H1 (cell line): Measurements from ENCODE around the gene PCDH19. TPM values are rescaled to one million over a fixed set of nuclear protein-coding genes. Genes with fewer than 3 reads are reported as not detected.
A peak's percentile ranks its signal among the peaks of the same experiment; 100 is the strongest.

ENCODE experiments used
- CTCF ChIA-PET: fragments of 300-600 bp; sonication (Branson Sonifier 250); formaldehyde crosslinking; loops from one replicate; lab custom pipeline; 2021; ENCODE audit not compliant: partially characterized antibody; lab: Charles Lee
- POLR2A ChIA-PET: fragments of 300-600 bp; sonication (Branson Sonifier 250); formaldehyde crosslinking; loops from one replicate; lab custom pipeline; 2021; ENCODE audit warnings: inconsistent platforms; ENCODE audit not compliant: partially characterized antibody; lab: Charles Lee
- DNase-seq, 2 experiments: peaks; one replicate each; pipeline versions ENCODE4 v3.0.0 to v3.0.0-alpha.2; 2010 to 2022; ENCODE audit warnings: low spot score in 2 of 2, low read depth in 1 of 2, mixed read lengths in 1 of 2
- FAIRE-seq: peaks from 2 replicates; lab custom pipeline; 2011; peaks lifted over from hg19 to GRCh38; lab: Jason Lieb, UNC
- H2AFZ ChIP-seq: 2 replicates; pipeline ENCODE4 v1.8.1; 2012; ENCODE audit warnings: low read length, inconsistent platforms
- H2AK5ac ChIP-seq: 2 replicates; pipeline ENCODE4 v1.6.1; 2013; ENCODE audit warnings: low read depth, low read length
- H2BK120ac ChIP-seq: replicated peaks from 2 replicates; pipeline ENCODE3; 2013; ENCODE audit warnings: low read depth, low read length, inconsistent platforms
- H2BK12ac ChIP-seq: 2 replicates; pipeline ENCODE4 v1.6.1; 2013; ENCODE audit warnings: low read depth, low read length
- H2BK15ac ChIP-seq: 2 replicates; pipeline ENCODE4 v1.6.1; 2013; ENCODE audit warnings: low read length
- H2BK20ac ChIP-seq: 2 replicates; pipeline ENCODE4 v1.6.1; 2013; ENCODE audit warnings: low read length
- H2BK5ac ChIP-seq: 2 replicates; pipeline ENCODE4 v1.6.1; 2013; ENCODE audit warnings: low read depth, low read length
- H3K14ac ChIP-seq: 2 replicates; pipeline ENCODE4 v1.6.1; 2013; ENCODE audit warnings: inconsistent platforms; ENCODE audit not compliant: insufficient read length
- H3K18ac ChIP-seq: 2 replicates; pipeline ENCODE4 v1.6.1; 2013; ENCODE audit warnings: low read length; ENCODE audit errors: extremely low read depth
- H3K23ac ChIP-seq: 2 replicates; pipeline ENCODE4 v1.6.1; 2013; ENCODE audit warnings: inconsistent platforms; ENCODE audit not compliant: insufficient read length
- H3K23me2 ChIP-seq: 2 replicates; pipeline ENCODE4 v1.6.1; 2013; ENCODE audit warnings: low read depth, low read length
- H3K27ac ChIP-seq: 2 replicates; pipeline ENCODE4 v1.6.1; 2011; ENCODE audit warnings: low read depth, low read length, inconsistent platforms
- H3K27me3 ChIP-seq, 4 experiments: replicated peaks in 1 of 4; 1 replicate in 1 of 4; 2 replicates in 3 of 4; pipeline versions ENCODE4 v1.6.1 to v1.8.1; 2011 to 2013; ENCODE audit warnings: low read length in 3 of 4, mild to moderate bottlenecking in 3 of 4, inconsistent platforms in 2 of 4, mixed read lengths in 2 of 4, moderate library complexity in 1 of 4; ENCODE audit not compliant: control insufficient read depth in 3 of 4, insufficient read depth in 3 of 4; ENCODE audit errors: extremely low read depth in 1 of 4
- H3K36me3 ChIP-seq, 4 experiments: 2 replicates each; pipeline versions ENCODE4 v1.6.1 to v1.8.1; 2011 to 2013; ENCODE audit warnings: mild to moderate bottlenecking in 4 of 4, low read length in 3 of 4, moderate library complexity in 2 of 4, control low read depth in 1 of 4, inconsistent platforms in 1 of 4; ENCODE audit not compliant: insufficient read depth in 4 of 4, control insufficient read depth in 2 of 4
- H3K4ac ChIP-seq: replicated peaks from 2 replicates; pipeline ENCODE3; 2013; ENCODE audit warnings: low read length, low read depth, mixed read lengths, inconsistent platforms; ENCODE audit not compliant: insufficient read length
- H3K4me1 ChIP-seq, 4 experiments: replicated peaks in 1 of 4; 1 replicate in 1 of 4; 2 replicates in 3 of 4; pipeline versions ENCODE4 v1.6.1 to v1.8.1; 2011 to 2013; ENCODE audit warnings: low read length in 3 of 4, inconsistent platforms in 2 of 4, mixed read lengths in 1 of 4; ENCODE audit not compliant: insufficient read depth in 4 of 4, control insufficient read depth in 3 of 4
- H3K4me2 ChIP-seq, 2 experiments: 2 replicates each; pipeline versions ENCODE4 v1.6.1 to v1.8.1; 2011 to 2013; ENCODE audit warnings: low read depth in 2 of 2, low read length in 2 of 2, control low read depth in 1 of 2, inconsistent platforms in 1 of 2, mild to moderate bottlenecking in 1 of 2; ENCODE audit not compliant: insufficient read depth in 1 of 2
- H3K4me3 ChIP-seq, 4 experiments: fragments of 200-600, 300-600 bp in 1 of 4; sonication (generic), shearing (Covaris generic), sonication (Bioruptor Twin) in 1 of 4; 2 replicates each; pipeline versions ENCODE4 v1.5.1 to v1.8.1; 2011 to 2016; ENCODE audit warnings: low read length in 4 of 4, low read depth in 3 of 4, control low read depth in 2 of 4, inconsistent platforms in 2 of 4, mild to moderate bottlenecking in 2 of 4, mixed read lengths in 1 of 4, moderate library complexity in 1 of 4; ENCODE audit not compliant: insufficient read depth in 2 of 4; ENCODE audit errors: extremely low read depth in 1 of 4
- H3K56ac ChIP-seq: replicated peaks from 2 replicates; pipeline ENCODE3; 2013; ENCODE audit warnings: low read depth, mild to moderate bottlenecking, mixed read lengths, low read length, inconsistent platforms; ENCODE audit not compliant: insufficient read length
- H3K79me1 ChIP-seq: 2 replicates; pipeline ENCODE4 v1.6.1; 2013; ENCODE audit warnings: low read depth, low read length, control low read depth
- H3K79me2 ChIP-seq, 2 experiments: 2 replicates each; pipeline versions ENCODE4 v1.6.1 to v1.8.1; 2012 to 2013; ENCODE audit warnings: low read length in 2 of 2, mild to moderate bottlenecking in 2 of 2, inconsistent platforms in 1 of 2; ENCODE audit not compliant: insufficient read depth in 2 of 2, control insufficient read depth in 1 of 2
- H3K9ac ChIP-seq, 4 experiments: replicated peaks in 1 of 4; 1 replicate in 1 of 4; 2 replicates in 3 of 4; pipeline versions ENCODE4 v1.6.1 to v1.8.1; 2011 to 2013; ENCODE audit warnings: low read depth in 3 of 4, low read length in 3 of 4, control low read depth in 2 of 4, mild to moderate bottlenecking in 2 of 4, moderate library complexity in 2 of 4, inconsistent platforms in 1 of 4; ENCODE audit errors: extremely low read depth in 1 of 4
- H3K9me3 ChIP-seq, 2 experiments: 2 replicates each; pipeline versions ENCODE4 v1.6.1 to v1.8.1; 2012 to 2013; ENCODE audit warnings: mild to moderate bottlenecking in 2 of 2, moderate library complexity in 2 of 2, control low read depth in 1 of 2, inconsistent platforms in 1 of 2, low read depth in 1 of 2, low read length in 1 of 2, mixed read lengths in 1 of 2; ENCODE audit not compliant: insufficient read depth in 2 of 2
- H4K20me1 ChIP-seq, 2 experiments: replicated peaks in 1 of 2; 2 replicates each; pipeline versions ENCODE3 to v1.8.1; 2011 to 2013; ENCODE audit warnings: inconsistent platforms in 2 of 2, low read length in 2 of 2, mild to moderate bottlenecking in 1 of 2; ENCODE audit not compliant: insufficient read depth in 2 of 2, control insufficient read depth in 1 of 2
- H4K5ac ChIP-seq: 2 replicates; pipeline ENCODE4 v1.6.1; 2013; ENCODE audit warnings: low read length, low read depth, mixed read lengths, inconsistent platforms; ENCODE audit not compliant: insufficient read length
- H4K8ac ChIP-seq: 2 replicates; pipeline ENCODE4 v1.8.0; 2013; ENCODE audit warnings: mild to moderate bottlenecking, moderate library complexity, low read length, inconsistent platforms; ENCODE audit not compliant: insufficient read depth; ENCODE audit errors: extremely low read depth
- H4K91ac ChIP-seq: replicated peaks from 2 replicates; pipeline ENCODE3; 2013; ENCODE audit warnings: low read length, mixed read lengths, inconsistent platforms; ENCODE audit not compliant: insufficient read length
- CHD1 ChIP-seq: IDR thresholded peaks from 2 replicates; pipeline ENCODE4 v1.6.1; 2012; ENCODE audit warnings: low read depth, low read length, improper control_type of control experiment
- HDAC6 ChIP-seq: IDR thresholded peaks from one replicate; pipeline ENCODE4 v1.7.1; 2012; ENCODE audit warnings: low read depth, mild to moderate bottlenecking, inconsistent platforms, low read length, moderate library complexity
- RAD21 ChIP-seq, 2 experiments: IDR thresholded peaks in 1 of 2; conservative IDR thresholded peaks in 1 of 2; 2 replicates each; pipeline ENCODE4 v1.6.1; 2011; ENCODE audit warnings: low read depth in 2 of 2, low read length in 2 of 2, improper control_type of control experiment in 1 of 2, inconsistent platforms in 1 of 2, mild to moderate bottlenecking in 1 of 2, moderate library complexity in 1 of 2
- WGBS, 2 experiments: shearing (Covaris generic) in 1 of 2; methylation state at CpG; one replicate each; pipeline versions ENCODE4 v1.1.6 to v1.1.7; 2013 to 2015; ENCODE audit warnings: low lambda C conversion rate in 2 of 2, mixed read lengths in 2 of 2, inconsistent platforms in 1 of 2, low coverage in 1 of 2, missing lambda C conversion rate in 1 of 2; ENCODE audit not compliant: insufficient replicate concordance in 2 of 2, insufficient coverage in 1 of 2, insufficient read length in 1 of 2; ENCODE audit errors: extremely low coverage in 1 of 2, missing lambda C conversion rate in 1 of 2; 5-methylcytosine and 5-hydroxymethylcytosine counted together
- polyA plus RNA-seq, 7 experiments: library from polyadenylated mRNA; depleted of rRNA in 3 of 7; stranded (reverse) in 5 of 7; unstranded in 2 of 7; fragments of >200 nt in 5 of 7; fragments of 200-250 nt in 2 of 7; gene quantifications; 1 replicate in 5 of 7; 2 replicates in 1 of 7; 4 replicates in 1 of 7; pipeline versions ENCODE4 v1.2.1 to v1.2.3, GENCODE V29; 2011 to 2013; ENCODE audit warnings: missing spikeins in 2 of 7, mixed read lengths in 2 of 7
- total RNA-seq: library from RNA; stranded (reverse); fragmentation: NEBNext Ultra II Directional; extraction: Animal tissue kit (Norgen Biotek cat#: 25700); gene quantifications from 2 replicates; pipeline ENCODE4 v1.2.1, GENCODE V29; 2021

The PCDH19 gene
- total and polyA plus RNA-seq, 2 of the 8 experiments (the other 6 are each of a cell fraction or from before 2014, with no cell fraction given): 0.12 to 1.2 TPM

DNA sequence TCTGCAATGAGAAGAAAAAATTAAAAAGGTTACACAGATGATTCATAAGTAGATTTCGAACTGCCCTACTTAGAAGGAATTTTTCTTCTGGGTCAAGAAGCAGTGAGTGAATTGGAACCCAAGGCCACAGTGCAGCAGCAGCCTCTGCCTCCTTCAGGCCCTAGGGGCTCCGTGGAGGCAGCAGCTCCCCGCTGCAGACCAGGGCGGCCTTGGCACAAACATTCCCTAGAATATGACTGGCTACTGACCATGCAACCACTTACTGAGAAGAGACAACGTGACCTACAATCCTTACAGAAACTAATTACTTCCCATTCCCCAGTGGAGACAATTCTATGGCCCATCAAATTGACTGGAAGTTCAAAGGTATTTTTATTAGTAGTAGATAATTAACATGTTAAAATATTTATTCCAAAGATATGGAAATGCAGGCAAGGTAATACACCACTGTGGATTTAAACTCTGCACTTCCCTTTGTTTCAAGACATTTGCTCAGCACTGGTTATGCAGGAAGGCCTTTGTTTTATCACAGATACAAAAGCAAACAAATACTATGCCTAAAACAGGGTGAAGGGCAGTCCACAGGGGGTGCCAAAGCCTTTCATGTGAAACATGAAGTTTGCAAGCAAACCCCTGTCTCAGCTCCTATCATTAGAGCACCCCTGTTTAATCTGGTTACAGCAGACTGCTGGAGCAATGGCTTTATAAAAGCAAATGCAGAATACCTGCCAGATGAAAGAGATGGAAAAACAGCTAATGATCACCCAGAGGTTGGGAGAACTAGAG is 59.2 kb downstream of the PCDH19 start:
- Histone ChIP-seq H3K79me2 (no peaks in the 10 kb centered on the region), H4K91ac (no peak overlapping the region), H3K79me1 (no peaks in the 10 kb centered on the region), H2BK12ac (no peak overlapping the region), H2BK120ac (no peak overlapping the region), H3K27ac (no peak overlapping the region), H3K23ac (no peak overlapping the region), H3K4me3 (no peak overlapping the region), H4K8ac (no peak overlapping the region), H3K18ac (no peak overlapping the region), H2BK15ac (no peak overlapping the region), H3K14ac (no peak overlapping the region), H3K4me1 (no peaks in the 10 kb centered on the region; a peak in 1 of 7 replicates), H3K9me3 (no peaks in the 10 kb centered on the region), H2BK5ac (no peak overlapping the region), H3K23me2 (no peaks in the 10 kb centered on the region), H3K9ac (no peak overlapping the region), H2BK20ac (no peak overlapping the region), H3K27me3 (peaks cover 0 to 4% (median 1%) of the 10 kb centered on the region in 4 experiments; a peak in 1 of 7 replicates), H2AK5ac (no peak overlapping the region), H3K4me2 (no peak overlapping the region), H3K36me3 (no peaks in the 10 kb centered on the region), H3K4ac (no peak overlapping the region), H3K56ac (no peak overlapping the region), H4K5ac (no peak overlapping the region), H4K20me1 (no peaks in the 10 kb centered on the region), H2AFZ (no peak overlapping the region)
- DNase-seq (no peak), FAIRE-seq (peak; percentile 68)
- CTCF ChIA-PET: interaction anchor here (0.9 to 1.4 kb wide), 2 partner anchors 8 to 29 kb away, joined by 3 to 5 read pairs; no protein-coding TSS in a partner anchor
- POLR2A ChIA-PET: interaction anchor here (0.7 kb wide), 1 partner anchor 9 kb away, joined by 3 read pairs; no protein-coding TSS in a partner anchor
- TF ChIP-seq CHD1 (no peak), HDAC6 (no peak), RAD21 (IDR thresholded peaks at IDR 0.05 in 1 of 2, conservative IDR thresholded peaks at IDR 0.05 in 1 of 2; ENCODE audit: low read depth in 2 of 2, low read length in 2 of 2) (peak in 1 of 2 experiments; percentile 16; a peak in 1 of 4 replicates)
- WGBS, 2 experiments: 38% methylated on average over 5 of the region's 5 CpGs; no CpG with 5 or more reads in 1 of the 2 experiments
